IPS-20b (cell line): ENCODE results near the gene ABCB9.

Experiments
- H3K27ac ChIP-seq: one replicate; pipeline ENCODE4 v1.5.1; 2013; ENCODE audit warnings: low read length
- H3K27me3 ChIP-seq: 2 replicates; pipeline ENCODE4 v1.6.1; 2013; ENCODE audit warnings: mild to moderate bottlenecking, low read length, inconsistent platforms; ENCODE audit not compliant: insufficient read depth
- H3K36me3 ChIP-seq: 2 replicates; pipeline ENCODE4 v1.6.1; 2013; ENCODE audit warnings: low read depth, mild to moderate bottlenecking, inconsistent platforms, low read length, moderate library complexity; ENCODE audit not compliant: insufficient read depth
- H3K4me1 ChIP-seq: 2 replicates; pipeline ENCODE4 v1.6.1; 2013; ENCODE audit warnings: mild to moderate bottlenecking, control low read depth, inconsistent platforms, low read length, moderate library complexity; ENCODE audit not compliant: insufficient read depth
- H3K4me3 ChIP-seq: 2 replicates; pipeline ENCODE4 v1.5.1; 2013; ENCODE audit warnings: mild to moderate bottlenecking, low read length, inconsistent platforms
- H3K9ac ChIP-seq: 2 replicates; pipeline ENCODE4 v1.6.1; 2013; ENCODE audit warnings: low read depth, mild to moderate bottlenecking, inconsistent platforms, low read length, moderate library complexity
- H3K9me3 ChIP-seq: 2 replicates; pipeline ENCODE4 v1.6.1; 2013; ENCODE audit warnings: mild to moderate bottlenecking, low read depth, low read length, inconsistent platforms; ENCODE audit not compliant: insufficient read depth

The ABCB9 gene

GRCh38 chr12:122884860-122885259 is 81.4 kb downstream of the ABCB9 start:
- Histone ChIP-seq H3K4me3 (no peak overlapping the region), H3K9ac (no peak overlapping the region), H3K4me1 (peaks cover 10% of the 10 kb centered on the region; the same call in 1 of the 2 replicates), H3K27me3 (peaks cover 37% of the 10 kb centered on the region), H3K36me3 (no peaks in the 10 kb centered on the region), H3K27ac (no peak overlapping the region), H3K9me3 (no peaks in the 10 kb centered on the region)

- Histone ChIP-seq H3K27ac (no peak overlapping the region), H3K36me3 (no peaks in the 10 kb centered on the region), H3K9me3 (no peaks in the 10 kb centered on the region), H3K4me1 (peaks cover 10% of the 10 kb centered on the region; the same call in 1 of the 2 replicates), H3K9ac (no peak overlapping the region), H3K27me3 (peaks cover 43% of the 10 kb centered on the region), H3K4me3 (no peak overlapping the region)
Measured at GRCh38 chr12:122884091-122884826, 82.0 kb downstream of the ABCB9 start.

- H3K4me1 ChIP-seq: peaks cover 4% of the 10 kb centered on the region; the same call in 1 of the 2 replicates
- H3K27me3 ChIP-seq: peaks cover 53% of the 10 kb centered on the region
- H3K4me3 ChIP-seq: no peak overlapping the region
- H3K9ac ChIP-seq: no peak overlapping the region
- H3K36me3 ChIP-seq: no peaks in the 10 kb centered on the region
- no peaks in the 10 kb centered on the region for H3K9me3 ChIP-seq
- no peak overlapping the region for H3K27ac ChIP-seq
Measured at GRCh38 chr12:122882908-122883558, 83.2 kb downstream of the ABCB9 start.

- Histone ChIP-seq H3K4me1 (peaks cover 3% of the 10 kb centered on the region; the same call in 1 of the 2 replicates), H3K27me3 (peaks cover 65% of the 10 kb centered on the region), H3K4me3 (no peak overlapping the region), H3K36me3 (no peaks in the 10 kb centered on the region), H3K9me3 (no peaks in the 10 kb centered on the region), H3K9ac (no peak overlapping the region), H3K27ac (no peak overlapping the region)
Measured at GRCh38 chr12:122880668-122881067, 85.6 kb downstream of the ABCB9 start.

GRCh38 chr12:122880155-122880667 is 86.1 kb downstream of the ABCB9 start:
- Histone ChIP-seq H3K4me1 (peaks cover 8% of the 10 kb centered on the region; the same call in 1 of the 2 replicates), H3K4me3 (no peak overlapping the region), H3K27ac (no peak overlapping the region), H3K36me3 (no peaks in the 10 kb centered on the region), H3K27me3 (peaks cover 70% of the 10 kb centered on the region), H3K9me3 (no peaks in the 10 kb centered on the region), H3K9ac (no peak overlapping the region)
